Peyer's patch (tissue), 4 donors: Measurements from ENCODE around the gene WWOX.

Source experiments
- CTCF ChIP-seq, 6 experiments: fragments of 450-650 bp in 4 of 6; fragments of 200-600 bp in 2 of 6; sonication (generic) in 1 of 6; IDR thresholded peaks; one replicate each; pipeline ENCODE4 v1.5.1; 2017 to 2019; ENCODE audit warnings: antibody characterized with exemption in 6 of 6, mild to moderate bottlenecking in 3 of 6, moderate library complexity in 1 of 6
- POLR2A ChIP-seq, 2 donors: fragments of 450-650 bp; IDR thresholded peaks; one replicate each; pipeline ENCODE4 v1.5.1; 2017; ENCODE audit warnings: antibody characterized with exemption in 2 of 2, mild to moderate bottlenecking in 2 of 2, moderate library complexity in 2 of 2

GRCh38 chr16:78969721-78970120 is 870.3 kb downstream of the WWOX start:
- no peak for TF ChIP-seq POLR2A (IDR thresholded peaks at IDR 0.05)
- no peak for TF ChIP-seq CTCF (IDR thresholded peaks at IDR 0.05)
